Fibroblast of skin of right biceps (primary cell): ENCODE results near the gene STMN3.
"Not testable (repeated sequence)": the region's sequence is repeated elsewhere in the genome, so short reads cannot be mapped to it uniquely, and the experiment has no call there.

ENCODE experiments used
- DNase-seq: peaks from one replicate; pipeline ENCODE4 v3.0.0-alpha.2; 2013

Gene STMN3

DNA sequence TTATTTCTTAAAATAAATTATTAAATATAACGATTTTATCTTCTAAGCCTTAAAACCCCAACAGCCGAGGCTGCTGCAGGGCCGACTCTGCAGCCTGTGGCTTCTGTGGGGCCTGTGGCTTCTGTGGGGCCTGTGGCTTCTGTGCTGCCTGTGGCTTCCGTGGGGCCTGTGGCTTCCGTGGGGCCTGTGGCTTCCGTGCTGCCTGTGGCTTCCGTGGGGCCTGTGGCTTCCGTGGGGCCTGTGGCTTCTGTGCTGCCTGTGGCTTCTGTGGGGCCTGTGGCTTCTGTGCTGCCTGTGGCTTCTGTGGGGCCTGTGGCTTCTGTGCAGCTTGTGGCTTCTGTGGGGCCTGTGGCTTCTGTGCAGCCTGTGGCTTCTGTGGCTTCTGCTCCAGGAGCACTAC, 51.5 kb downstream of the STMN3 start:
- not testable (repeated sequence) for DNase-seq

DNA sequence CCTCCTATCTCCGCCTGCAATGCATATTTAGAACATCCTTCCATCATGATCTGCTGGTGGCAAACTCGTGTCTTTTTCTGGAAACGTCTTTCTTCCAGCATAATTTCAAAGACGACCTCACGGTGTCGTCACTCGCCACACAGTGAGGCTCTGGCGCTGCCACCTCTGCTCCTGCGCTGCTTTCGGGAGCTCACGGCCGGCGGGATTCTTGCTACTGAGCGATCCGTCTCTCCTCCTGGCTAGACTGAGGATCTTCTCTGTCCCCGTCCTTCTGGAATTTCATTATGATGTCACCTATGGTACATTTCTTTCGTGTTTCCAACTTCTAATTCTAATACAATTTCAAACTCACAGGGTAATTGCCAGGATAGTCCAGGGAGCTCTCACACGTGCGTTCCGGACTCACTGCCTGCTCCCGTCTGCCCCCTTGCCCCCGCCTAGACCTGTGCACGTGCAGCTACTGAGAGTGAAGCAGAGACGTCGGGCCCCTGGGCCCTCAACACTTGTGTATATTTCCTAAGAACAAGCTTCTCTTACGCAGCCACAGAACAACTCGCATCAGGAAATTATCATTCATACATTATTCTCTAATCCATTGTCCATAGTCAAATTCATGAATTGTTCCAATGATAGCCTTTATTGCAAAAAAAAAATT, 53.7 kb downstream of the STMN3 start:
- no peak for DNase-seq

DNA sequence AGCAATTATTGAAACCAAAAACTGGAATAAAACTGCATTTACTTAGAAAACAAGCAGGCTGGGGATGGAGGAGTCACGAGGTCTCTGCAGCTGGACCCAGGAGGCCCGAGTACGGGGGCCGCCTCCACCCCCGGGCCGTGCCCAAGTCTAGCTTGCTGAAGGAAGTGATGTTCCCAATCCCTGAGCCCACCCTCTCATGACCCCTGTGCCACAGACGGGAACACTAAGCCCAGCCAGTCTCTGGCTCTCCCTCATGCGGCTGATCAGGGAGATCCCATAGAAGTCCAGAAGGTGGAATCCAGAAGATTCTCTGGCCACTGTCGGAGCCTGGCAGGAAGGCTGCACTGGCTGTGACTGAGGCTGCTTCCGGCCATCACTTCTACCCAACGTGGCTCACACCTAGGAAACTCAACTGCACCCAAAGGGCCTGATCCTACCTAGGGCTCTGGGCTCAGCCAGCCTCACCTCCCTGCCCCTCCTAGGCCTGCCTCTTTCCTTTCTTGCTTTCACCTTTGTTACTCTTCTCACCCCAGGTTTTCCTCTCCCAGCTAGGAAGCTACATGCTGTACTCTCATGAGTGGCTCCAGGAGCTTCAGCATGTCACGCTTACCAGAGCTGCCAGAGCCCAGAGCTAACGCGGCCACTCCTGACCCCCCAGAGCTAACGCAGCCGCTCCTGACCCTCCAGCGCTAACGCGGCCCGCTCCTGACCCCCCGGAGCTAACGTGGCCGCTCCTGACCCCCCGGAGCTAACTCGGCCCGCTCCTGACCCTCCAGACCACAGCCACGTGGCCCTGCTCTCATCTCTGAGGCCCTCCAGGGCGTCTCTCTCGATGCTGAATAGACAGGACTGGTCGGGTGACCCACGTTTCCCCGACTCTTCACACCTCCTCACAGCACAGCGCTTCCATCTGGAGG, 54.5 kb downstream of the STMN3 start:
- DNase-seq: no peak

DNA sequence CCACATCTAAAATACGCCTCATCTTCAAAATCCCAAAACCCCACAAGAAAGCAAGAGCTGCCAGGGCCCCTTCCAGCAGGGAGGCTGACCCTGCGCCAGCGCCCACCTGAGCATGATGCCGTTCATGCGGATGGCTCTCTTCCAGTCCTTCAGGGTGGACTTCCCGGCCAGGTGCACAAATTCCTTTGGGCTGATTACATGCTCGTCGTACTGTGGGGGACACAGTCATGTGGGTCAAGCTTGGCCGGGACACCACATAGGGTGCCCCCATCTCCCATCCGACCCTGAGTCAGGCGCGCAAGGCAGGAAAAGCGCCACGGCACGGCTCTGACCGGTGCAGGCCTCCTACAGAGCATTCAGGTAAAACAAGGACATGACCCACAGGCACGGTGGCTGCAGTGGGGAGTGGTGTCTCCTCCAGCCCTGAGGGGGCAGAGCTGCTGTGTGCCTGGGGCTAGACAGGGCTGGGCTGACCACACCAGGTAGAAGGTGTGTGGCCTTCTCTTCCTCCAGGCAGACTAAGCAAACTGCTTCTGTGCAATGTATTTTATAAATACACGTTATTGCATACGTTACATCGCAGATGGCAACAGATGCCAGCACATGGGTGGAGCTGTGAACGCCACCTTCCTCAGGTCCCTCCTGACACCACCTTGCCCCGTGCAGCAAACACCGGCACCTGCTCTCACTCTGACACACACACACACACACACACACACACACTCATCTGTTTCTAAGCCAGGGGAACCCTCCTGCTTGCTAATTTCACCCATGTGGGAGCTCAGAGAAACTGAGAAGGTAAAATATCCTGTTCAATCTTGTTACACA, 55.4 kb downstream of the STMN3 start:
- DNase-seq: no peak

DNA sequence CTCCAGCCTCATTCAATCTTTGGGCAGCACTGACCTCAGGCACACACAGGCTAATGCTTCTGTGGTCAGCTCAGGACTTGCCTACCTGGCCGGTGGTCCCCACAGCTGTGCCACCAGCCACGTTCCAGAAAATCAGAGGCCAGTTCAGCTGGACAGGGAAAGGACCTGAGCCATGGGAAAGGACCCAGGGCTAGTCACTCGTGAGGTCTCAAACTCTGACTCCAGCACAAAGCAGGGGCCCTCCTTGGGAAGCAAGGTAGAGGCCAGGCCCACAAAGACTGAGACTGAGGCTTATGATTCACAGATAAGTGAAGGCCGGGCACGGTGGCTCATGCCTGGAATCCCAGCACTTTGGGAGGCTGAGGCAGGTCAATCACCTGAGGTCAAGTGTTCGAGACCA, 56.8 kb downstream of the STMN3 start:
- no peak for DNase-seq

DNA sequence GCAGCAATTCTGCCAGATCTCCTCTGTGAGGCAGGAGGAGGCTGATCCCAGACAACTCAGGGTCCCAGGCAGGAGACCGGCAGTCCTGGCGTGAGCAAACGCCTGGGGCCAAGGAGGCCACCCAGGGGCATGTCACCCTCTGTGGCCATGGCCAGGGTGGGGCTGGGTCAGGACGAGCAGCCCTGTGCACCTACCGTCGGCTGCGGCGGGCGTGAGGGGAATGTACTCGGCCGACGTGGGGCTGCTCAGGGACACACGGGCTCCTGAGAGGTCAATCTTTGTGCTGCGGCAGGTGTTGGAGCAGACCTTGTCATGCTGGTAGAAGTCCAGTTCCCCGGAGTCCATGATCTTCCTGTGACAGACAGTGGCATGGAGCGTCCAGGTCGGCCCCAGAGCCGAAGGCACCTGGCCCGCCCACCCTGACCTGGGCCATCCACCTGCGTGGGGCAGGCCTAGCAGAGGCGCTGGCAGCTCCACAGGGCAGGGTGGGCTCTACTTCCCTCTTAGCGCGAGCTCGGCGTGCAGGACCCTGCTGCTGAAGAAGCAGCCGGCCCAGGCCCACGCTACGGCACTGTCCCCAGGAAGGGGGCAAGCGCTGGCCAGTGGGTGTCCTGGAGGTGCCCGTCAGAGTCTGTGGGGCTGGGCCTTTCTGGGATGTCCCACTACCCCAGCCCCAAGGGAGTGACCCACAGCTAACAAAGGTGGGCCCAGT, 57.7 kb downstream of the STMN3 start:
- no peak for DNase-seq

DNA sequence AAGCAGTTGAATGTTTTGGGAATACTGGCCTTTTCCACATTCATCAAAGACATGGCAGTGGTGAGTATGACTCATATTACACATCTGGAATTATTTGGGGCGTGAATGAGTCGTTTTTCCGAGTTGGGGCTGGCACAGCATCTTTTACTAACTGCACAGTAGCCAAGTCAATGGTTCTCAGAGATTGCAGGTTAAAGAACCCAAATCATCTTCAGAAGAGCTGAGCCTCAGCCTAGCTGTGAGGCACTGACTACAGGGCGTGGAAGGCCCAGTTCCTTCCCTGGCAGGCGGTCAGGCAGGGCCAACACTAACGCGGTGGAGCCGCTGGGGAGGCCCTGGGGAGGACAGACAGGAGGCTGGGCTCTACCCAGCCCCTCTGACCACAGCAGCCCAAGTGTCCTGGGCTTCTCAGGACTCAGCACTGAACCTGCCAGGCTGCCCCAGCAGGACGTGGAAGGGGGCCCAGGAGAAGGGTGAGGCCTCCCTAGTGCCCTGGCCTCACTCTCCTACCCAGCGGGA, 59.1 kb downstream of the STMN3 start:
- DNase-seq: peak; percentile 63

DNA sequence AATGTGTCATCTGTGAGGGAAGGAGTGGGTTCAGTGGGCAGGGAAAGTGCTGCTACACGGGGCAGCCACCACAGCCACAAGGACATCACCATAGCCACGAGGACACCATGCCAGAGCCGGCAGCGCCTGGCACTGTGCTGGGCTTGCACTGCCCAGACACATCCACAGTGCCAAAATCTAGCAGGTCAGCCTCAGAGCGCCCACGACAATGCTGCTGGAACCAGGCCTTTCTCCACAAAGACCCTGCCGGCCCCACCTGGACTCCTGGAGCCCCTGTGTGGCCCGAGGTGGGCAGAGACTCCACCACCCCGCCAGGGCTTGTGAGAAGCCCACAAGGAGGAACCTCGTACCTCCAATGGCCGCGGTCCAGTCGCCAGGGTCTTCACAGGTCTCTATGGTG, 60.6 kb downstream of the STMN3 start:
- no peak for DNase-seq

DNA sequence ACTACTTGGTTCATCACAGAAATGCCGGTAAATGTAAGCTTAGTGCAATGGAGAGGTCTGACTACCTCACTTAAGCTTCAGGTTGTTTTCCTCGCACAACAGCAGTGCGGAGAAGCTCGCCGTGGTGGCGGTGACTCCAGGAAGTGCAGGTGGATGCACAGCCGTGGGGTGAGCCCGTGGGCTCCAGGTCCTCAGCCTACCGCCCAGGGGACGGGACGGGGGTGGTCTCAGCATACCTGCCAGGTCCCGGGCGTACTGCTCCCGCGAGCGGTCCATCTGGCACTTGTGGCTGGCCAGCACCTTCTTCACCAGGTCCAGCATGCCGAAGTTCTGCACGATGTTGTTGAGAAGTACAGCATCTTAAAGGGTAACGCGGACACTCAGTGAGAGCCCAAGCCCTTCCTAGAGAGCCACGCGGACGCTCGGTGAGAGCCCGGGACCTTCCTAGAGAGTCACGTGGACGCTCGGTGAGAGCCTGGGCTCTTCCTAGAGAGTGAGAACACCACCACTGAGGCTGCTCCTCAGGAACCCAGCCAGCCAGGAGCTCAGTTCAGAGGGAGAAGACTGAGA, 61.4 kb downstream of the STMN3 start:
- no peak for DNase-seq

DNA sequence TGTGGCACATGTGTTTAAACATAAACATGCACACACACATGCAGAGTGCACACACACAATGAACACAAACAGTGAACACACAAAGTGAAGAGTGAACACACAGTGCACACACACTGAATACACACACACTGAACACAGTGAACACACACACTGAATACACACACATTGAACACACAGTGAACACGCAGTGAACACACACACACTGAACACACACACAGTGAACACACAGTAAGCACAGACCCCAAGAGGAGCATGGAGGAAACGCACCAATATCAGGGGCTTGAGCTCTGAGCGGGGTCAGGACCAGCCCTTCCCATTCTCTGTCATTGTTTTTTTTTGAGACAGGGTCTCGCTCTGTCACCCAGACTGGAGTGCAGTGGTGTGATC, 62.1 kb downstream of the STMN3 start:
- DNase-seq: no peak

DNA sequence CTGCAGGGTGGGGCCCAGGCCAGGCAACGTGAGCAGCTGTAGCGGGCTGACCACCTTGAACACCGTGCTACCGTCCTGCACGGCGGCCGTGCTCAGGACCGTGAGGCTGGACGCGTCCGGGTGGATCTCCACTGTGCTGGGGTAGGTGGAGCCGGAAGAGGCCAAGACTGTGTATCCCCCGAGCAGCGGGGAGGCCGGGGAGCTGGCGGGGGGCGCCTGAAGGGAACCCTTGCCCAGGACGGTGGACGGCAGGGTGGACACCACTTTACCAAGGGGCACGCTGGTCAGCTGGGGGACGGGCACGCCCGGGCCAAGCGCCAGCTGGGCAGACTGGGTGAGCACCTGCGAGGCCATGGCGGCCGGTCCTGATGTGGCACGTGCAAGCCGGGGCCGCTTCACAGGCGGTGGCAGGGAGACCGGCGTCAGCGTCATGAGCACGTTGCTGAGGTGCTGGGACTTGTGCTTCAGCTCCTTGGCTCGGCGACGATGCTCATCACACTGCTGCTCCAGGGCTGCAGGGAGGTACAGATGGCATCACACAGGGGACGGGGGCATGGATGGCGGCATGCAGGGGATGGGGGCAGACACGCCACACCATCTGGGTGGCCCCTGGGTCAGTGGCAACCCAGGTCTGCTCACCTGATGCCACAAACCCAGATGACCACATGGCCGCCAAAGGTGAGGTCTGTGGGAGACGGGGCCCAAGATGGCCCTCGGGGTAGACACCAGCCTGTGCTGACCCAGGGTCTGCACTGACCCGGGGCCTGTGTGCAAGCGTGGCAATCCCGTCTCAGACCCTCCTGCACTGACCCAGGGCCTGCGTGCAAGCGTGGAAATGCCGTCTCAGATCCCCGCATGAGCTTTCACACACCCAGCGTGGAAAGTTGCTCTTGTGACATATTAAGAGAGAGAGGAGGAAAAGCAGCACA, 62.7 kb downstream of the STMN3 start:
- no peak for DNase-seq
